ENCODE measurements around the gene SNX1.
"Not testable (repeated sequence)": the region's sequence is repeated elsewhere in the genome, so short reads cannot be mapped to it uniquely, and the experiment has no call there.

SNX1 gene

DNA sequence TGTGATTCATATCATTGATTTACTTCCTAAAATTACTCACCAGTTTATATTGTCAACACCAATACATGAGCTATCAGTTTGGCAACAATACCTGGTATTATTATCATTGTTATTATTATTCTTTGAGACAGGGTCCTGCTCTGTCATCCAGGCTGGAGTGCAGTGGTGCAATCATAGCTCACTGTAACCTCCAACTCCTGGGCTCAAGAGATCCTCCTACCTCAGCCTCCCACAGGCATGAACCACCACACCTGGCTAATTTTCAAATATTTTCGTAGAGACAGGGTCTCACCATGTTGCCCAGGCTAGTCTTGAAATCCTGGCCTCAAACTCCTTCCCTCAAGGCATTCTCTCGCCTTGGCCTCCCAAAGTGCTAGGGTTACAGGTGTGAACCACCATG is 22.3 kb upstream of the SNX1 start:
- DNase-seq (ENCODE audit: low spot score): not testable (repeated sequence)

DNA sequence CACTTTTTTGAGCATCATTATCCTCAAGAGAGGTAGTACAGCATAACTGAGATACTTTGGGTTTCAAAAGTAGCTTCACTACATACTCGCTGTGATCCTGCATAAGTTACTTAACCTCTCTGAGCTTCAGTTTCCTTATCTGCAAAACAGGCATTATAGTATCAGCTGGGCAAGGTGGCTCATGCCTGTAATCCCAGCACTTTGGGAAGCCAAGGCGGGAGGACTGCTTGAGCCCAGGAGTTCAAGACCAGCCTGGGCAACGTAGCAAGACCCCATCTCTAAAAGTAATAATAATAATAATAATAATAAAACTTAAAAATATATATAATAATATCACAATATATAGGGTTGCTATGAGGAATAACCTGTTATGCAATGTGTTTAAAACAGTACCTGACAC is 13.0 kb upstream of the SNX1 start:
- no peak for DNase-seq (ENCODE audit: low spot score)

- DNase-seq (ENCODE audit: low spot score): peak; percentile 61
These were observed 6.1 kb upstream of the SNX1 start for GRCh38 chr15:64089543-64090280.

DNA sequence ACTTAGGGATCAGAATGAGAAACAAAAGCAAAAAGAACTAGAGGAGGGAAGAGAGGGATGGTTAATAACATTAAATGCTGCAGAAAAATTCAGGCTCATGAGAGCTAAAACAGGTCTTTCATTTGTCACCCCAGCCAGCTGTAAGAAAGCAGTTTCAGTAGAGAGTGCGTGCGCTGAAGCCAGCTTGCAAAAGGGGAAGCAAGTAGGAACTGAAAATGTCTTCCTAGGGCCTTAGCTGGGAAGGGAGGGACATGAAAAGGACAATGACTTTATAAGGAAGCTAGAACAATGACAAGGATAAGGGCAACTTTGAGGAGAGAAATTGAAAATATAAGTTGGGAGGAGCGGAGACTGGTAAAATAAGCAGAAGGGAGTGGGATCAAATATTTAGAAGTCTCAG is 5.3 kb upstream of the SNX1 start:
- peak; percentile 57 for DNase-seq (ENCODE audit: low spot score)

- no peak for DNase-seq (ENCODE audit: low spot score)
These were observed 3.5 kb upstream of the SNX1 start for GRCh38 chr15:64092075-64092820.

- DNase-seq (ENCODE audit: low spot score): peak; percentile 46
These were observed 2.7 kb upstream of the SNX1 start for GRCh38 chr15:64092864-64093626.

DNA sequence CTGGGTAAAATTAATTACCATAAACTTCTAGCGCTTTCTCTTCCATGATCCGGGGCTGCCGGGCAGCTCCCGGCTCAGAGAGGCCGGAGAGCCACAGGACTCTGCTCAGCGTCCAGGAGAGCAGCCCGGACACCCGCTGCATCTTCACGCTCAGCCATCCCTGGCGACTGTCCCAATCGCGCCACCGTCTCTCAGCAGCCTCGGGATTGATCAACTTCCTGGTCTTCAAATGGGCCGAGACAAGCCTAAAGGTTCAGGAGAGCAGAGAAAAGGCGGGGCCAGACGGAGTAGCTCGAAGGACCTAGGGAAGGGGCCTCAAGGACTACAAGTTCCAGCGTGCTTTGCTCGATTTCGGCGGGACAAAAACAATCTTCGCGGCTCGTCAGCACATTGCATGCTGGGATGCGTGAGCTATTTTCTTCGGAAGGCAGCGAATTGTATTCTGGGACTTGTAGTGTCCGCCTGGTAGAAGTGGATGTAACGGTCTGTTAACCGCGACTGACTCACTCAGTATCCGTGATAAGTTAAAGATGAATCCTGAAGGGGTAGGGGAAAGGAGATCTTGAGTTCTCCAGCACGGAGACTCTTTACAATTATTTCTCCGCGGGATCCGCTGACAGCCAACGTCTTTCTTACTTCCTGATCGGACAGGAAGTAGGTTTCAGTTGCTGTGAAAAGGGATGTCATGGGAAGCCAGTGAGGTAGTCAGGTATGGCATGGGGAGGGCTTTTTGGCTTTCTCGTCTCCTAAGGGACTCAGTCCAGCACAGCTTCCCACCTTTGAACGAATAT is 2.0 kb upstream of the SNX1 start, which contains the start of gene CIAO2A:
TSS of gene CIAO2A (minus strand) at position 212 of the 791 bp plus-strand sequence. CDS start at position 142, 70 bp downstream.
- DNase-seq (ENCODE audit: low spot score): peak; percentile 99

GRCh38 chr15:64095431-64095794 is 369 bp upstream of the SNX1 start:
- no peak for DNase-seq (ENCODE audit: low spot score)

DNA sequence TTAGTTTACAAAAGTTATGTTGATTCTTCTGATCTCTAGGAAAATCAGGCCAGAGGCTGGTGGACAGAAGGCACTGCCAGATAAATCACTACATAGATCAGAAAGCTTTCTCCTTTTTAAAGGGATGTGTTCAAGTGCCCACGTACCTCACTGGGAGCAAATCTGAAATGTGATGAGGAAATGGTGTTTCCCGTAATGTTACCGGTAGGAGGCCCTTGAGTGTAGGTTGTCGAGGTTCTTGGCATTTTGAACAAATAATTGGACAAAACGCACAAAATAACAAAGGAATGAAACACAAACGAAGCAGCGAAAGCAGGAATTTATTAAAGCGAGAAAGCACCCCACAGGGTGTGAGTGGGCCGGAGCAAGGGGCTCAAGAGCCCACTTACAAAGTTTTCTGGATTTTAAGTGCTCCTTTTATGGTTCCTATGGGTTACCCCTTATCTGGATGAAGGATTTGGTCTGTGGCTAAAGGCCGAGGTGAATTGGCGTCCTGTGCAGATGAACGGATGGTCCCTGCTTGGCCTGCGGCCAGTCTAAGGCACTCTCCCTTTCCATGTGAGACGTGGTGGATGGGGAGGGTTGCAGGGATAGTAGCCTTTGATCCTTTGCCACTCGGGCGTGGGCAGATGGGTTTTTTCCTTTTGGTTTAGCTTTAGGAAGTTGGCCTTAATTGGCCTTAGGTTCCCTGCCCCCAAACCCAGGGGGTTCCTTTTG is 1.0 kb downstream of the SNX1 start:
- peak; percentile 33 for DNase-seq (ENCODE audit: low spot score)

GRCh38 chr15:64099379-64099778 is 3.6 kb downstream of the SNX1 start:
- DNase-seq (ENCODE audit: low spot score): no peak

DNA sequence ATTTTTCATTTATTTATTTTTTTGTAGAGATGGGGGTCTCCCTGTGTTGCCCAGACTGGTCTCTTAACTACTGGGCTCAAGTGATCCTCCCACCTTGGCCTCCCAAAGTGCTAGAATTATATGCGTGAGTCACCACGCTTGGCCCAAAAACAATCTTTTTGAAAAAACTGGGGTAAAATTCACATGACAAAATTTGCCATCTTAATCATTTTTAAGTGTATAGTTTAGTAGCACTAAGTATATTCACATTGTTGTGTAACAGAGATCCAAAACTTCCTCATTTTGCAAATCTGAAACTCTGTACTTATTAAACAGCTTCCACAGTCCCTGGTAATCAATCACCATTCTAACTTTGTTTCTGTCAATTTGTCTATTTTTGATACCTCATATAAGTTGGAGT is 5.2 kb downstream of the SNX1 start:
- no peak for DNase-seq (ENCODE audit: low spot score)

DNA sequence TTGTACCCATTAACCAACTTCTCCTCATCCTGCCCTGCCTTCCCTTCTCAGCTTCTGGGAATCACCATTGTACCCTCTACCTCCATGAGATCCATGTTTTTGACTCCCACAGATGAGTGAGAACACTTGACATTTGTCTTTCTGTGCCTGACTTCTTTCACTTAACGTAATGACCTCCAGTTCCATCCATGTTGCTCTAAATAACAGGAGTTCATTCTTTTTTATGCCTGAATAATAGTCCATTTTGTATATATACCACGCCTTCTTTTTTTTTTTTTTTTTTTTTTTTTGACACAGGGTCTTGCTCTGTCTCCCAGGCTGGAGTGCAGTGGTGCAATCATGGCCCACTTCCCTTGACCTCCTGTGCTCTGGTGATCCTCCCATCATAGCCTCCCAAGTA is 6.7 kb downstream of the SNX1 start:
- DNase-seq (ENCODE audit: low spot score): no peak

DNA sequence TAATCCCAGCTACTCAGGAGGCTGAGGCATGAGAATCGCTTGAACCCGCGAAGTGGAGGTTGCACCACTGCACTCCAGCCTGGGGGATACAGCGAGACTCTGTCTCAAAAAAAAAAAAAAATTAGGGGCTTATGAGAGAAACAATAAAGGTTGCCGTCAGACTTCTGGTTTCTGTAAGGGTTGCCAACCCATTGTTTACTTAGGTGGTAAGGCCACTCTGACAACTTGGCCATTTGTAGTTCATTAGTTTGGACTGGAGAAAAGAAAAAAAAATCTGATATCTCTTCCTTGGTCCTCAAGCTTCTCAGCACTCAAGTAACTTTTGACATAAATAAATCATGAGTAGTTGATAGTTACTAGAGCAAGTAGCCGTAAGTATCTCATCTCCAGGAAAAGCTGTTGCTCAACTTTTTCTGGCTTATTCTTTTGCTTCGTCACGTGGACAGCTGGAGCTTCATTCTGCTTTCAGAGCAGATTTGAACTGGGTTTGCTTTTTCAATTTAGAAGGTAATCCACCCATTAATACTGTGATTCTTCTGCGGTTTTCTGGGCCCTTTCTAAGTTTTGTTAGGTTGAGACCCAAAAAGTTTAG is 9.4 kb downstream of the SNX1 start:
- peak; percentile 63 for DNase-seq (ENCODE audit: low spot score)

DNA sequence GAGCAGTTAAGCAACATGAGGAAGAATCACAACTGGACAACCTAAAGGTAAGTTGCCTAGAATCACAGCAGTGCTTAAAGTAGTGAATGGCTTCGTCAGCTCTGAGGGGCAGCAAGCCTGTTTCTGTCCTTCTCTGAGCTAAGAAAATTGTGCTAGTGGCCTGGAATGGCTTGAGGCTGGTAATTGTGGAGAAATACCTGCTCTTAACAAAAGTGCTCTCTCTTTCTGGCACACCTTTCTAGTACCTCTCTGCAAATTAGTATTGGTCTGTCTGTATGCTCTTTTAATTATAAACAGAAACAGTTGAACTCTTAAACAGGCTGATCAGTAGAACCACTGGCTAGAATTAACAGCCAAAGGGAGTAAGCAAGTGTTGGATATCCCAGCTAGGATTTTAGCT is 11.6 kb downstream of the SNX1 start:
- DNase-seq (ENCODE audit: low spot score): no peak

- not testable (repeated sequence) for DNase-seq (ENCODE audit: low spot score)
These were observed 14.4 kb downstream of the SNX1 start for GRCh38 chr15:64110108-64110701.

- no peak for DNase-seq (ENCODE audit: low spot score)
These were observed 15.3 kb downstream of the SNX1 start for GRCh38 chr15:64110950-64111678.

DNA sequence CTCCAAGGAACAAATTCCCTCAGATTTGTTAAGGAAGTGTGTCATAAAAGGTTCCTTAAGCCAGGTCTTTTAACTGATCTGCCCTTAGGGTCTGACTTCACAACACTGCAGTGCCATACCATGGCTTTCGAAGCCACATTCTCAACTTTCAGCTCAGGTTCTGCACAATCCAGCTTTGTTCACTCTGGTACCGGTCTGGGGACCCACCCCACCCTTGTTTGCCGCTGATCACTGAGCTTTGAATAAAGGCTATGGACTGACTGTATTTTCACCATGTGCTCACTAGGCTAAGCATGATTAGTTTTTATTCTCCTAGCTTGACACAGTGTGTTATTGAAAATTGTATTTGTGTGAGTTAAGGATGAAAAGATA is 15.9 kb downstream of the SNX1 start:
- no peak for DNase-seq (ENCODE audit: low spot score)

DNA sequence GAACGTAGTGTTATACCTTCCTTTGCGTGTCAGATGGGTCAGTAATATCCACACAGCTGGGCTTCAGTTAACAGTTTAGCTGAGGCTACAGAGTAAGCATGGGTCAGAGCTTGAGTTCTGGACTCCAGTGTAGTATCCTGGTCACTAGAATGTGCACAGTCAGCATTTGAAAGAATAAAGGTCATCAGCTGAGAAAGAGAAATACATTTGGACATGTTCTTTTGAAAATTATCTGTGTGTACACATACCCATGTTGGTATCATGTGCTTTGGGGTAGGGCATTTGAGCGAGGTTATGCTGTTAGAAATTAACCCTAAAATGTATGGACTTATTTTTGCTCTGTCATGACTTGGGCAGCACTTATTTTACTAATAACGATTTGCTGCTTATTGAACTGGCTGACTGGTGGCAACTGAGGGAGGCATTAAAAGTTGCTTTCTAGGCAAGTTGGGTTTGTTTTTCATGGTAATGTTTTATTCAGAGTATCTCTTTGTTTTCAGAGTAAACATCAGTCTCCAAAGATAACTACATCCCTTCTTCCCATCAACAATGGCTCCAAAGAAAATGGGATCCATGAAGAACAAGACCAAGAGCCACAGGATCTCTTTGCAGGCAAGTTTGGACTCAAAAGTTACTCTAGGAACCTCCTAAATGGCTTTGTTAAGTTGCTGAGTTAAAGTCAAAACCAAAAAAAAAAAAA is 16.4 kb downstream of the SNX1 start:
- no peak for DNase-seq (ENCODE audit: low spot score)

DNA sequence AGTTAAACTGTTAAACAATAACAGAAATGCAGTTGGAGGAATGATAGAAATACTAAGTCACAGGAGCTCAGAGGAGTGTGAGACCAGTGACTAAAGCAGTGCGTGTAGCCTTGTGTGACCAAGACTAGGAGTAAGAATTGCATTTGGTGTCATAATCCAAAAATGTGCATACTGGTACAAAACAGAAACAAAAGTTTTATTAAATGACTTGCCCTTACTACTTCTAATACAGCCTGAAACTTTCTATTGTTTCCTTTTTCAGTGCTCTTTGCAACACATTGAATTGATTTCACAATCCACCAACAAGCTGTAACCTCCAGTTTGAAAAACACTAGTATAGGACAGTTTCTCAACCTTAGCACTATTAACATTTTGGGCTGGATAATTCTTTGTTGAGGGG is 17.1 kb downstream of the SNX1 start:
- DNase-seq (ENCODE audit: low spot score): no peak
